Measurements from ENCODE around the gene PPP1R8. TPM values are rescaled to one million over a fixed set of nuclear protein-coding genes. Genes with fewer than 3 reads are reported as not detected.

Gene PPP1R8
- total and polyA plus RNA-seq, 2 of the 8 experiments (the other 6 are each of a cell fraction or from before 2014, with no cell fraction given), result 33.4 to 51.8 TPM

- TF ChIP-seq MAX (IDR thresholded peaks at IDR 0.05), result no peak
- TF ChIP-seq RBBP5 (IDR thresholded peaks at IDR 0.05; ENCODE audit: borderline replicate concordance, low read depth, low read length), result no peak
- no peak for TF ChIP-seq ATF3 (IDR thresholded peaks at IDR 0.05; ENCODE audit: insufficient read depth, low read depth, low read length)
Measured at GRCh38 chr1:27877115-27877416, 46.5 kb downstream of the PPP1R8 start (continued).

Data from H1 (cell line).